ENCODE results near the gene FBXO9. TPM values are rescaled to one million over a fixed set of nuclear protein-coding genes. Genes with fewer than 3 reads are reported as not detected.
A peak's percentile ranks its signal among the peaks of the same experiment; 100 is the strongest.
"Not testable (repeated sequence)": the region's sequence is repeated elsewhere in the genome, so short reads cannot be mapped to it uniquely, and the experiment has no call there.

The FBXO9 gene
- total RNA-seq, 1 donor from 2014 or later: 72.5 TPM

DNA sequence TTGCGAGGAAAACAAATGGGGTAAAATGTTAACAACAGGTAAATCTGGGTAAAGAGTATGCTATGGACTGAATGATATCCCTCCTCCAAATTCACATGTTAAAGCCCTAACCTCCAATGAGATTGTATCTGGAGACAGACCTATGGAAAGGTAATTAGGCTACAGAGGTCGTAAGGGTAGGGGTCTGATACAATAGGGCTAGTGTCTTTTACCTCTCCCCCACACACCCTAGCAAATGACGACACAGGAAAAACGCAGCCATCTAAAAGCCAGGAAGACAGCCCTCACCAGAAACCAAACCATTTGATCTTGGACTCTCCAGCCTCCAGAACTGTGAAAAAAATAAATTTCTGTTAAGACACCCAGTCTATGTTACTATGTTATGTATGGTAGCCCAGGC, 20.6 kb upstream of the FBXO9 start:
- no peak for DNase-seq (ENCODE audit: low spot score)
- no peak overlapping the region for H3K4me3 Mint-ChIP-seq (ENCODE audit: unreplicated experiment)
- no peaks in the 10 kb centered on the region for H3K27me3 Mint-ChIP-seq (ENCODE audit: low read depth)
- TF ChIP-seq, protein P1, sequence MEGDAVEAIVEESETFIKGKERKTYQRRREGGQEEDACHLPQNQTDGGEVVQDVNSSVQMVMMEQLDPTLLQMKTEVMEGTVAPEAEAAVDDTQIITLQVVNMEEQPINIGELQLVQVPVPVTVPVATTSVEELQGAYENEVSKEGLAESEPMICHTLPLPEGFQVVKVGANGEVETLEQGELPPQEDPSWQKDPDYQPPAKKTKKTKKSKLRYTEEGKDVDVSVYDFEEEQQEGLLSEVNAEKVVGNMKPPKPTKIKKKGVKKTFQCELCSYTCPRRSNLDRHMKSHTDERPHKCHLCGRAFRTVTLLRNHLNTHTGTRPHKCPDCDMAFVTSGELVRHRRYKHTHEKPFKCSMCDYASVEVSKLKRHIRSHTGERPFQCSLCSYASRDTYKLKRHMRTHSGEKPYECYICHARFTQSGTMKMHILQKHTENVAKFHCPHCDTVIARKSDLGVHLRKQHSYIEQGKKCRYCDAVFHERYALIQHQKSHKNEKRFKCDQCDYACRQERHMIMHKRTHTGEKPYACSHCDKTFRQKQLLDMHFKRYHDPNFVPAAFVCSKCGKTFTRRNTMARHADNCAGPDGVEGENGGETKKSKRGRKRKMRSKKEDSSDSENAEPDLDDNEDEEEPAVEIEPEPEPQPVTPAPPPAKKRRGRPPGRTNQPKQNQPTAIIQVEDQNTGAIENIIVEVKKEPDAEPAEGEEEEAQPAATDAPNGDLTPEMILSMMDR (IDR thresholded peaks at IDR 0.05): no peak
- H3K27ac Mint-ChIP-seq (ENCODE audit: unreplicated experiment): peak overlapping the region; percentile 95
- H3K4me1 Mint-ChIP-seq (ENCODE audit: low read depth): peaks cover 64% of the 10 kb centered on the region
- no peaks in the 10 kb centered on the region for H3K9me3 Mint-ChIP-seq (ENCODE audit: low read depth)
- peaks cover 12% of the 10 kb centered on the region for H3K36me3 Mint-ChIP-seq (ENCODE audit: low read depth)

DNA sequence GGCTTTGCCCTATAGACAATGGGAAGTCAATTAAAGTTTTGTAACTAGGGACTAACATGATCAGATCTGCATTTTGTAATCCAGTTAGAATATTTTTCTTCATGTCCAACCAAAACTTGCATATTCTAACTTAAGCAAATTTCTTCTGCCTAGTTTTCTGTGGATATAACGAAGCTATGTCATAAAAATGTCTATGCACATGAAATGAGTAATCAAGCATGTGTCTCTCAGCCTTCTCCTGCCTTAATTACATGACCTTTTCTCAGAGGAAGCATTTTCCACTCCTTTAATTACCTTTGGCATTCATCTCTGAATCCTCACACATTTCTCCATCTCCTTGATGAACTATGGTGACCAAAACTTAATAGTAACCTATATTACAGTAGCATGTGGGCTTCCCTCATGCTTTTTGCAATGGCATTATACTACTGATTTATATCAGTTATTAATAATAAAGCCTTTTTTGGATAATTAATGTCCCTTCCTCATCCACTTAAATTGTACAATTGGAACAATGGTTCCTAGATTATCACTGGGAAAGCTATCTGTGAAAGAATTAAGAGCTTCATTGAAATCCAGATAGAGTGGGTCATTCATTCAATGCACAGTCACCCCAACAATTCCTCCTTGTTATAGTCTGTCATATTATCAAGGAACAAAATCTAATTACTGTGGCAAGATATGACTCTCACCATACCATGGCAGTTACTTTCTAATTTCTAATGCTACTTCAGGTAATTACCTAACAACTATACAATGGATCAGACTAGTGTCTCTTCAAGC, 19.1 kb upstream of the FBXO9 start:
- H3K27me3 Mint-ChIP-seq (ENCODE audit: low read depth): no peaks in the 10 kb centered on the region
- no peak overlapping the region for H3K27ac Mint-ChIP-seq (ENCODE audit: unreplicated experiment)
- no peaks in the 10 kb centered on the region for H3K9me3 Mint-ChIP-seq (ENCODE audit: low read depth)
- DNase-seq (ENCODE audit: low spot score): no peak
- peaks cover under 1% of the 10 kb centered on the region for H3K36me3 Mint-ChIP-seq (ENCODE audit: low read depth)
- TF ChIP-seq, protein P1 (IDR thresholded peaks at IDR 0.05): no peak
- no peak overlapping the region for H3K4me3 Mint-ChIP-seq (ENCODE audit: unreplicated experiment)
- peaks cover 53% of the 10 kb centered on the region for H3K4me1 Mint-ChIP-seq (ENCODE audit: low read depth)

DNA sequence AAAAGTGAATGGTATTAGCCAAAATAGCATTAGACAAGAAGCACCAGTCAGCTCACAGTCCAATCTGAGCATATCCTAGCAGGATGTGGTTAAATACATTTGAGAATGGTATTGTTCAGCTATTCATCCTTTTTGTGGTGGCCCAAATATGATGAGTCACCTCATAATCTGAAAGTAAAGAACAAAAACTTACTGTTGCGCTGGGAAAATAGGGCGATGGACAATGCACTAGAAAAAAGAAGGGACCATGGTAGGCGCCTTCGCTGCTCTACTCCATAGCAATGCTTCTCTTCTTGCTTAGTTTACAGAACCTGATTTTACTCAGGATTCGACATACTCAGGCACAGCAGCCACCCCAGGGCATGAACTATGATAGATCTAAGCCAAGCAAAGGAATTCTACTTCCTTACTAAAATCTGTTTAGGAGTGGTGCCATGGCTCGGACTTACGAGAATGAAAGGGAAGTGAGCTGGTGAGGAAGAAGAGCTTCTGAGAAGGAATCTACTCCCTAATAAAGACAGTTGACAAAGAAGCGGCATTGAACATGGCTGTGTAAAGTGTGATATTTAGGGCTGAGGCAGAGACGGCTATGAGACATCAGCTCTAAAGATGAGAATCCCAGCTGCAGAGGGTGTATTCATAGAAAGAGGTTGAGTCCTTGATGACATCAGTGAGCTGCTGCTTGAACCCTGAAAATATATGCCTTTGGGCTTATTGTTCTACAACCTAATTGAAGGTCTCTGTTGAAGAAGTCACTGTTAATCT, 16.6 kb upstream of the FBXO9 start:
- Mint-ChIP-seq H3K36me3 (ENCODE audit: low read depth) (peaks cover 6% of the 10 kb centered on the region), H3K27me3 (ENCODE audit: low read depth) (no peaks in the 10 kb centered on the region), H3K9me3 (ENCODE audit: low read depth) (peaks cover 4% of the 10 kb centered on the region), H3K4me1 (ENCODE audit: low read depth) (peaks cover 27% of the 10 kb centered on the region), H3K4me3 (ENCODE audit: unreplicated experiment) (no peak overlapping the region), H3K27ac (ENCODE audit: unreplicated experiment) (peak overlapping the region; percentile 30)
- no peak for DNase-seq (ENCODE audit: low spot score)
- TF ChIP-seq, protein P1 (IDR thresholded peaks at IDR 0.05): no peak

DNA sequence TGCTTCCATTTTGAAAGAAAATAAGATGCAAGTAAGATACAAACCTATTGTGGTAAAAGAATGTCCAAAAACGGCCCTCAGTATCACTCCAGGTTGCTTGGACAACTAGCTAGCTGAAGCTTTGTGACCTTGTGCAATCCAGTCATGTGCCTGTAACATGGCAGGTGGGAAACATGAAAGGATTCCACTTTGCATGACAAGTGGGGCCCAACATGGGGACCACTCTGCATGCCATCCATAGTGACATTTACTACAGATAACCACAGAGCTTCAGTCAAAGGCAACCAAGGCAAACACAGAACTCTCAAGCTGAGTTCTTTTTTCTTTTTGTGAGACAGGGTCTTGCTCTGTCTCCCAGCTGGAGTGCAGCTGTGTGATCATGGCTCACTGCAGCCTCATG, 15.8 kb upstream of the FBXO9 start:
- H3K36me3 Mint-ChIP-seq (ENCODE audit: low read depth): peaks cover 6% of the 10 kb centered on the region
- H3K9me3 Mint-ChIP-seq (ENCODE audit: low read depth): peaks cover 4% of the 10 kb centered on the region
- no peak overlapping the region for H3K4me3 Mint-ChIP-seq (ENCODE audit: unreplicated experiment)
- TF ChIP-seq, protein P1 (IDR thresholded peaks at IDR 0.05): no peak
- H3K4me1 Mint-ChIP-seq (ENCODE audit: low read depth): peaks cover 19% of the 10 kb centered on the region
- no peak overlapping the region for H3K27ac Mint-ChIP-seq (ENCODE audit: unreplicated experiment)
- no peak for DNase-seq (ENCODE audit: low spot score)
- H3K27me3 Mint-ChIP-seq (ENCODE audit: low read depth): no peaks in the 10 kb centered on the region

DNA sequence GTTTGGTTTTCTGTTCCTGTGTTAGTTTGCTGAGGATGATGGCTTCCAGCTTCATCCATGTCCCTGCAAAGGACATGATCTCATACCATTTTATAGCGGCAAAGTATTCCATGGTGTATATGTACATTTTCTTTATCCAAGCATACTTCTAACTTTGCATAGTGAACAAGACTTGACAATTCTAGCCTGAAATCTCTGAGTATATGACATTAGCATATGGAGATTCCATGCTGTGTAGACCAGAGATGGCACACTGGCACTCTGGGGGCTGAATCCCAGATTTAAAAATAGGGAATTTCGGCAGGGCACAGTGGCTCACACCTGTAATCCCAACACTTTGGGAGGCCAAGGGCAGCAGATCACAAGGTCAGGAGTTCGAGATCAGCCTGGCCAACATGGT, 13.1 kb upstream of the FBXO9 start:
- not testable (repeated sequence) for H3K36me3 Mint-ChIP-seq (ENCODE audit: low read depth); H3K27me3 Mint-ChIP-seq (ENCODE audit: low read depth); H3K4me3 Mint-ChIP-seq (ENCODE audit: unreplicated experiment); DNase-seq (ENCODE audit: low spot score); H3K27ac Mint-ChIP-seq (ENCODE audit: unreplicated experiment); H3K9me3 Mint-ChIP-seq (ENCODE audit: low read depth)
- H3K4me1 Mint-ChIP-seq (ENCODE audit: low read depth): peaks cover 16% of the 10 kb centered on the region

Data from chondrocyte (in vitro differentiated cells).